ENCODE data around the gene IGSF9B. TPM values are rescaled to one million over a fixed set of nuclear protein-coding genes. Genes with fewer than 3 reads are reported as not detected.

IGSF9B gene
- total RNA-seq, 1 donor from 2014 or later: 1.3 TPM

- Mint-ChIP-seq H3K4me1 (no peaks in the 10 kb centered on the region), H3K36me3 (no peaks in the 10 kb centered on the region), H3K9me3 (no peaks in the 10 kb centered on the region), H3K27ac (no peak overlapping the region), H3K4me3 (no peak overlapping the region), H3K27me3 (ENCODE audit: insufficient read depth, low read depth) (peaks cover 2% of the 10 kb centered on the region)
- DNase-seq (ENCODE audit: low spot score): no peak
- no peak overlapping the region for H3K27ac ChIP-seq
- no peaks in the 10 kb centered on the region for H3K79me2 ChIP-seq (ENCODE audit: low read depth)
- no peak overlapping the region for H3K9ac ChIP-seq
- H3F3A ChIP-seq (ENCODE audit: low read depth): peaks cover 3% of the 10 kb centered on the region
- no peak overlapping the region for H3K4me3 ChIP-seq
- H3K4me1 ChIP-seq: no peaks in the 10 kb centered on the region
- H2AFZ ChIP-seq (replicated peaks): no peak overlapping the region
- no peaks in the 10 kb centered on the region for H3K36me3 ChIP-seq
- no peak for TF ChIP-seq EZH2phosphoT487 (IDR thresholded peaks at IDR 0.05)
- TF ChIP-seq EZH2 (IDR thresholded peaks at IDR 0.05): no peak
- TF ChIP-seq CTCF (IDR thresholded peaks at IDR 0.05): no peak
- H3K9me3 ChIP-seq (ENCODE audit: low read depth): no peaks in the 10 kb centered on the region
- no peak overlapping the region for H3K4me2 ChIP-seq
- H4K20me1 ChIP-seq (ENCODE audit: low read depth): no peaks in the 10 kb centered on the region
- H3K27me3 ChIP-seq: no peaks in the 10 kb centered on the region
Observed at GRCh38 chr11:133906746-133907145, 50.0 kb downstream of the IGSF9B start.

GRCh38 chr11:133906241-133906640 is 50.5 kb downstream of the IGSF9B start:
- Histone ChIP-seq H3K79me2 (ENCODE audit: low read depth) (no peaks in the 10 kb centered on the region), H3K9me3 (ENCODE audit: low read depth) (no peaks in the 10 kb centered on the region), H4K20me1 (ENCODE audit: low read depth) (no peaks in the 10 kb centered on the region), H3K4me3 (no peak overlapping the region), H2AFZ (replicated peaks) (no peak overlapping the region), H3K27ac (no peak overlapping the region), H3K4me2 (no peak overlapping the region), H3K9ac (no peak overlapping the region), H3K36me3 (no peaks in the 10 kb centered on the region), H3K27me3 (no peaks in the 10 kb centered on the region), H3F3A (ENCODE audit: low read depth) (peaks cover 3% of the 10 kb centered on the region), H3K4me1 (no peaks in the 10 kb centered on the region)
- no peak overlapping the region for H3K4me3 Mint-ChIP-seq
- H3K4me1 Mint-ChIP-seq: no peaks in the 10 kb centered on the region
- H3K9me3 Mint-ChIP-seq: no peaks in the 10 kb centered on the region
- DNase-seq (ENCODE audit: low spot score): no peak
- no peak overlapping the region for H3K27ac Mint-ChIP-seq
- TF ChIP-seq EZH2phosphoT487 (IDR thresholded peaks at IDR 0.05): no peak
- TF ChIP-seq CTCF (IDR thresholded peaks at IDR 0.05): no peak
- no peak for TF ChIP-seq EZH2 (IDR thresholded peaks at IDR 0.05)
- H3K36me3 Mint-ChIP-seq: no peaks in the 10 kb centered on the region
- no peaks in the 10 kb centered on the region for H3K27me3 Mint-ChIP-seq (ENCODE audit: insufficient read depth, low read depth)

- H3K4me3 Mint-ChIP-seq: no peak overlapping the region
Observed at GRCh38 chr11:133905677-133906156, 51.1 kb downstream of the IGSF9B start.

More at GRCh38 chr11:133905677-133906156, 51.1 kb downstream of the IGSF9B start:
- no peaks in the 10 kb centered on the region for H3K36me3 ChIP-seq
- H3K79me2 ChIP-seq (ENCODE audit: low read depth): no peaks in the 10 kb centered on the region
- no peak overlapping the region for H3K4me2 ChIP-seq
- no peak overlapping the region for H3K4me3 ChIP-seq
- peak overlapping the region; percentile 80 for H3K27ac Mint-ChIP-seq
- no peaks in the 10 kb centered on the region for H3K4me1 Mint-ChIP-seq
- H3K9ac ChIP-seq: no peak overlapping the region
- H3K36me3 Mint-ChIP-seq: no peaks in the 10 kb centered on the region
- TF ChIP-seq EZH2phosphoT487 (IDR thresholded peaks at IDR 0.05) (no peak), CTCF (IDR thresholded peaks at IDR 0.05) (no peak), EZH2 (IDR thresholded peaks at IDR 0.05) (no peak)
- no peak overlapping the region for H2AFZ ChIP-seq (replicated peaks)
- no peaks in the 10 kb centered on the region for H3K4me1 ChIP-seq
- no peaks in the 10 kb centered on the region for H3K9me3 Mint-ChIP-seq
- peaks cover 3% of the 10 kb centered on the region for H3F3A ChIP-seq (ENCODE audit: low read depth)
- H3K9me3 ChIP-seq (ENCODE audit: low read depth): no peaks in the 10 kb centered on the region
- no peaks in the 10 kb centered on the region for H3K27me3 ChIP-seq
- H3K27me3 Mint-ChIP-seq (ENCODE audit: insufficient read depth, low read depth): no peaks in the 10 kb centered on the region
- DNase-seq (ENCODE audit: low spot score): no peak
- H3K27ac ChIP-seq: no peak overlapping the region
- H4K20me1 ChIP-seq (ENCODE audit: low read depth): no peaks in the 10 kb centered on the region

All from neural progenitor cell (in vitro differentiated cells).